HEK293 (cell line): Measurements from ENCODE around the gene SPRR2G.

ENCODE experiments used
- CTCF ChIA-PET: fragments of 350-600 bp; formaldehyde crosslinking; extraction: SDS; loops from one replicate; lab custom pipeline; 2021; ENCODE audit warnings: antibody characterized with exemption; lab: Yijun Ruan, JAX
- POLR2A ChIA-PET: fragments of 300-600 bp; formaldehyde crosslinking; extraction: SDS; loops from one replicate; lab custom pipeline; 2020; ENCODE audit warnings: antibody characterized with exemption, inconsistent platforms; lab: Yijun Ruan, JAX
- H3K27ac ChIP-seq: fragments of 200-500 bp; sonication (Bioruptor generic); 2 replicates; pipeline ENCODE4 v1.5.1; 2014; ENCODE audit warnings: low read depth, low read length, control low read depth, inconsistent platforms; ENCODE audit errors: extremely low read depth
- H3K36me3 ChIP-seq, 2 experiments: fragments of 200-500 bp in 1 of 2; sonication (Bioruptor generic) in 1 of 2; 1 replicate in 1 of 2; 2 replicates in 1 of 2; pipeline ENCODE4 v1.5.1; 2014 to 2017; ENCODE audit warnings: inconsistent platforms in 2 of 2, low read length in 2 of 2; ENCODE audit not compliant: control insufficient read depth in 2 of 2, insufficient read depth in 1 of 2
- H3K4me1 ChIP-seq: fragments of 200-500 bp; sonication (Bioruptor generic); 2 replicates; pipeline ENCODE4 v1.5.1; 2014; ENCODE audit warnings: mild to moderate bottlenecking, low read length, inconsistent platforms; ENCODE audit not compliant: control insufficient read depth, insufficient read depth
- H3K4me3 ChIP-seq: 2 replicates; pipeline ENCODE4 v1.5.1; 2011; ENCODE audit warnings: low read depth, mild to moderate bottlenecking, control low read depth, low read length, moderate library complexity
- H3K9me3 ChIP-seq: fragments of 200-500 bp; sonication (Bioruptor generic); 2 replicates; pipeline ENCODE4 v1.5.1; 2014; ENCODE audit warnings: low read depth, low read length, inconsistent platforms; ENCODE audit not compliant: control insufficient read depth, insufficient read depth
- OSR2 ChIP-seq: fragments of 450-650 bp; formaldehyde crosslinking; IDR thresholded peaks from 2 replicates; pipeline ENCODE4 v1.5.1; 2016; ENCODE audit warnings: missing biosample characterization, missing genetic modification characterization
- ZNF274 ChIP-seq, 2 experiments: fragments of 200-500 bp in 1 of 2; fragments of 450-650 bp in 1 of 2; sonication (Bioruptor generic) in 1 of 2; formaldehyde crosslinking in 1 of 2; IDR thresholded peaks; 2 replicates each; pipeline versions ENCODE4 v1.5.1 to v1.6.1; 2014 to 2016; ENCODE audit warnings: borderline replicate concordance in 1 of 2, inconsistent platforms in 1 of 2, low read length in 1 of 2, missing biosample characterization in 1 of 2, missing genetic modification characterization in 1 of 2
- ZNF324 ChIP-seq: fragments of 450-650 bp; formaldehyde crosslinking; IDR thresholded peaks from 2 replicates; pipeline ENCODE4 v1.5.1; 2016; ENCODE audit warnings: missing biosample characterization, missing genetic modification characterization
- ZNF426 ChIP-seq: fragments of 450-650 bp; formaldehyde crosslinking; IDR thresholded peaks from 2 replicates; pipeline ENCODE4 v1.5.1; 2017; ENCODE audit warnings: missing biosample characterization, missing genetic modification characterization, mild to moderate bottlenecking, inconsistent platforms, moderate library complexity
- ZNF664 ChIP-seq: fragments of 450-650 bp; formaldehyde crosslinking; IDR thresholded peaks from 2 replicates; pipeline ENCODE4 v1.5.1; 2016; ENCODE audit warnings: missing biosample characterization, missing genetic modification characterization
- ZNF768 ChIP-seq: fragments of 450-650 bp; formaldehyde crosslinking; IDR thresholded peaks from 2 replicates; pipeline ENCODE4 v1.5.1; 2018; ENCODE audit warnings: missing biosample characterization, mild to moderate bottlenecking, missing genetic modification characterization
- ZNF791 ChIP-seq: fragments of 450-650 bp; formaldehyde crosslinking; IDR thresholded peaks from 2 replicates; pipeline ENCODE4 v1.5.1; 2016; ENCODE audit warnings: missing biosample characterization, missing genetic modification characterization
- TF ChIP-seq, protein P1 (sequence below): fragments of 450-650 bp; formaldehyde crosslinking; IDR thresholded peaks from 2 replicates; pipeline ENCODE4 v1.5.1; 2016; ENCODE audit warnings: missing biosample characterization, missing genetic modification characterization
- TF ChIP-seq, protein P2 (sequence below): fragments of 450-650 bp; IDR thresholded peaks from 2 replicates; pipeline ENCODE4 v1.5.1; 2018; ENCODE audit warnings: missing biosample characterization, missing genetic modification characterization
- TF ChIP-seq, protein P3 (sequence below): fragments of 450-650 bp; formaldehyde crosslinking; optimal IDR thresholded peaks from 2 replicates; pipeline ENCODE3; 2016; ENCODE audit warnings: missing biosample characterization, mild to moderate bottlenecking, missing genetic modification characterization
- TF ChIP-seq, protein P4 (sequence below): fragments of 450-650 bp; formaldehyde crosslinking; IDR thresholded peaks from 2 replicates; pipeline ENCODE4 v1.5.1; 2016; ENCODE audit warnings: missing biosample characterization, missing genetic modification characterization, borderline replicate concordance
- TF ChIP-seq, protein P5 (sequence below): fragments of 450-650 bp; formaldehyde crosslinking; IDR thresholded peaks from 2 replicates; pipeline ENCODE4 v1.5.0; 2017; ENCODE audit warnings: missing biosample characterization, missing genetic modification characterization, borderline replicate concordance

SPRR2G gene

DNA sequence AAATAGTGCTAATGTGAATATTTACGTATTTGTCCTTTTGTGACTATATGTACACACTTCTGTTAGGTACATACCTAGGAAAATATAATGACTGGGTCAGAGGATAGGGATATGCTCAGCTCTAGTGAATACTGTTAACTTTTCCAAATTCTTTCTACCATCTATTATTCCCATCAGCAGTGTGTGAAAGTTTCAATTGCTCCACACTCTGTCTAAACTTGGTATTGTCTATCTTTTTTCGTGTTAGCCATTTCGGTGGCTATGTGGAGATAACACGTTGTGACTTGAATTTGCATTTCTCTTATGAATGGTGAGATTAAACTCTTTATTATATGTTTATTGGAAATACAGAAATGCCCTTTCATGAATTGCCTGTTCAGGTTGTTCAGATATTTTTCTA is 29.9 kb upstream of the SPRR2G start:
- ChIA-PET CTCF (interaction anchor here (0.7 to 0.8 kb wide), 2 partner anchors 14 to 403 kb away, joined by 3 to 4 read pairs; no protein-coding TSS in a partner anchor), POLR2A (no interaction called here)
- no peaks in the 10 kb centered on the region for H3K4me1 ChIP-seq
- H3K4me3 ChIP-seq, result no peak overlapping the region
- no peaks in the 10 kb centered on the region; the same call in 1 of the 2 replicates for H3K9me3 ChIP-seq
- no peak overlapping the region for H3K27ac ChIP-seq
- TF ChIP-seq, protein P1, sequence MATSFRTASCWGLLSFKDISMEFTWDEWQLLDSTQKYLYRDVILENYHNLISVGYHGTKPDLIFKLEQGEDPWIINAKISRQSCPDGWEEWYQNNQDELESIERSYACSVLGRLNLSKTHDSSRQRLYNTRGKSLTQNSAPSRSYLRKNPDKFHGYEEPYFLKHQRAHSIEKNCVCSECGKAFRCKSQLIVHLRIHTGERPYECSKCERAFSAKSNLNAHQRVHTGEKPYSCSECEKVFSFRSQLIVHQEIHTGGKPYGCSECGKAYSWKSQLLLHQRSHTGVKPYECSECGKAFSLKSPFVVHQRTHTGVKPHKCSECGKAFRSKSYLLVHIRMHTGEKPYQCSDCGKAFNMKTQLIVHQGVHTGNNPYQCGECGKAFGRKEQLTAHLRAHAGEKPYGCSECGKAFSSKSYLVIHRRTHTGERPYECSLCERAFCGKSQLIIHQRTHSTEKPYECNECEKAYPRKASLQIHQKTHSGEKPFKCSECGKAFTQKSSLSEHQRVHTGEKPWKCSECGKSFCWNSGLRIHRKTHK (tag by site-specific recombination), result no peak
- TF ChIP-seq ZNF426, result no peak
- TF ChIP-seq, protein P2, sequence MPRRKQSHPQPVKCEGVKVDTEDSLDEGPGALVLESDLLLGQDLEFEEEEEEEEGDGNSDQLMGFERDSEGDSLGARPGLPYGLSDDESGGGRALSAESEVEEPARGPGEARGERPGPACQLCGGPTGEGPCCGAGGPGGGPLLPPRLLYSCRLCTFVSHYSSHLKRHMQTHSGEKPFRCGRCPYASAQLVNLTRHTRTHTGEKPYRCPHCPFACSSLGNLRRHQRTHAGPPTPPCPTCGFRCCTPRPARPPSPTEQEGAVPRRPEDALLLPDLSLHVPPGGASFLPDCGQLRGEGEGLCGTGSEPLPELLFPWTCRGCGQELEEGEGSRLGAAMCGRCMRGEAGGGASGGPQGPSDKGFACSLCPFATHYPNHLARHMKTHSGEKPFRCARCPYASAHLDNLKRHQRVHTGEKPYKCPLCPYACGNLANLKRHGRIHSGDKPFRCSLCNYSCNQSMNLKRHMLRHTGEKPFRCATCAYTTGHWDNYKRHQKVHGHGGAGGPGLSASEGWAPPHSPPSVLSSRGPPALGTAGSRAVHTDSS (tag by site-specific recombination), result no peak
- TF ChIP-seq, protein P3, sequence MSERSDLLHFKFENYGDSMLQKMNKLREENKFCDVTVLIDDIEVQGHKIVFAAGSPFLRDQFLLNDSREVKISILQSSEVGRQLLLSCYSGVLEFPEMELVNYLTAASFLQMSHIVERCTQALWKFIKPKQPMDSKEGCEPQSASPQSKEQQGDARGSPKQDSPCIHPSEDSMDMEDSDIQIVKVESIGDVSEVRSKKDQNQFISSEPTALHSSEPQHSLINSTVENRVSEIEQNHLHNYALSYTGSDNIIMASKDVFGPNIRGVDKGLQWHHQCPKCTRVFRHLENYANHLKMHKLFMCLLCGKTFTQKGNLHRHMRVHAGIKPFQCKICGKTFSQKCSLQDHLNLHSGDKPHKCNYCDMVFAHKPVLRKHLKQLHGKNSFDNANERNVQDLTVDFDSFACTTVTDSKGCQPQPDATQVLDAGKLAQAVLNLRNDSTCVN, result no peak
- TF ChIP-seq ZNF791, result no peak
- no peak for TF ChIP-seq OSR2 (tag by site-specific recombination)
- TF ChIP-seq ZNF324 (tag by site-specific recombination), result no peak
- TF ChIP-seq, protein P4, sequence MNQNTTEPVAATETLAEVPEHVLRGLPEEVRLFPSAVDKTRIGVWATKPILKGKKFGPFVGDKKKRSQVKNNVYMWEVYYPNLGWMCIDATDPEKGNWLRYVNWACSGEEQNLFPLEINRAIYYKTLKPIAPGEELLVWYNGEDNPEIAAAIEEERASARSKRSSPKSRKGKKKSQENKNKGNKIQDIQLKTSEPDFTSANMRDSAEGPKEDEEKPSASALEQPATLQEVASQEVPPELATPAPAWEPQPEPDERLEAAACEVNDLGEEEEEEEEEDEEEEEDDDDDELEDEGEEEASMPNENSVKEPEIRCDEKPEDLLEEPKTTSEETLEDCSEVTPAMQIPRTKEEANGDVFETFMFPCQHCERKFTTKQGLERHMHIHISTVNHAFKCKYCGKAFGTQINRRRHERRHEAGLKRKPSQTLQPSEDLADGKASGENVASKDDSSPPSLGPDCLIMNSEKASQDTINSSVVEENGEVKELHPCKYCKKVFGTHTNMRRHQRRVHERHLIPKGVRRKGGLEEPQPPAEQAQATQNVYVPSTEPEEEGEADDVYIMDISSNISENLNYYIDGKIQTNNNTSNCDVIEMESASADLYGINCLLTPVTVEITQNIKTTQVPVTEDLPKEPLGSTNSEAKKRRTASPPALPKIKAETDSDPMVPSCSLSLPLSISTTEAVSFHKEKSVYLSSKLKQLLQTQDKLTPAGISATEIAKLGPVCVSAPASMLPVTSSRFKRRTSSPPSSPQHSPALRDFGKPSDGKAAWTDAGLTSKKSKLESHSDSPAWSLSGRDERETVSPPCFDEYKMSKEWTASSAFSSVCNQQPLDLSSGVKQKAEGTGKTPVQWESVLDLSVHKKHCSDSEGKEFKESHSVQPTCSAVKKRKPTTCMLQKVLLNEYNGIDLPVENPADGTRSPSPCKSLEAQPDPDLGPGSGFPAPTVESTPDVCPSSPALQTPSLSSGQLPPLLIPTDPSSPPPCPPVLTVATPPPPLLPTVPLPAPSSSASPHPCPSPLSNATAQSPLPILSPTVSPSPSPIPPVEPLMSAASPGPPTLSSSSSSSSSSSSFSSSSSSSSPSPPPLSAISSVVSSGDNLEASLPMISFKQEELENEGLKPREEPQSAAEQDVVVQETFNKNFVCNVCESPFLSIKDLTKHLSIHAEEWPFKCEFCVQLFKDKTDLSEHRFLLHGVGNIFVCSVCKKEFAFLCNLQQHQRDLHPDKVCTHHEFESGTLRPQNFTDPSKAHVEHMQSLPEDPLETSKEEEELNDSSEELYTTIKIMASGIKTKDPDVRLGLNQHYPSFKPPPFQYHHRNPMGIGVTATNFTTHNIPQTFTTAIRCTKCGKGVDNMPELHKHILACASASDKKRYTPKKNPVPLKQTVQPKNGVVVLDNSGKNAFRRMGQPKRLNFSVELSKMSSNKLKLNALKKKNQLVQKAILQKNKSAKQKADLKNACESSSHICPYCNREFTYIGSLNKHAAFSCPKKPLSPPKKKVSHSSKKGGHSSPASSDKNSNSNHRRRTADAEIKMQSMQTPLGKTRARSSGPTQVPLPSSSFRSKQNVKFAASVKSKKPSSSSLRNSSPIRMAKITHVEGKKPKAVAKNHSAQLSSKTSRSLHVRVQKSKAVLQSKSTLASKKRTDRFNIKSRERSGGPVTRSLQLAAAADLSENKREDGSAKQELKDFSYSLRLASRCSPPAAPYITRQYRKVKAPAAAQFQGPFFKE (tag by site-specific recombination), result no peak
- no peak for TF ChIP-seq ZNF768
- TF ChIP-seq, protein P5, sequence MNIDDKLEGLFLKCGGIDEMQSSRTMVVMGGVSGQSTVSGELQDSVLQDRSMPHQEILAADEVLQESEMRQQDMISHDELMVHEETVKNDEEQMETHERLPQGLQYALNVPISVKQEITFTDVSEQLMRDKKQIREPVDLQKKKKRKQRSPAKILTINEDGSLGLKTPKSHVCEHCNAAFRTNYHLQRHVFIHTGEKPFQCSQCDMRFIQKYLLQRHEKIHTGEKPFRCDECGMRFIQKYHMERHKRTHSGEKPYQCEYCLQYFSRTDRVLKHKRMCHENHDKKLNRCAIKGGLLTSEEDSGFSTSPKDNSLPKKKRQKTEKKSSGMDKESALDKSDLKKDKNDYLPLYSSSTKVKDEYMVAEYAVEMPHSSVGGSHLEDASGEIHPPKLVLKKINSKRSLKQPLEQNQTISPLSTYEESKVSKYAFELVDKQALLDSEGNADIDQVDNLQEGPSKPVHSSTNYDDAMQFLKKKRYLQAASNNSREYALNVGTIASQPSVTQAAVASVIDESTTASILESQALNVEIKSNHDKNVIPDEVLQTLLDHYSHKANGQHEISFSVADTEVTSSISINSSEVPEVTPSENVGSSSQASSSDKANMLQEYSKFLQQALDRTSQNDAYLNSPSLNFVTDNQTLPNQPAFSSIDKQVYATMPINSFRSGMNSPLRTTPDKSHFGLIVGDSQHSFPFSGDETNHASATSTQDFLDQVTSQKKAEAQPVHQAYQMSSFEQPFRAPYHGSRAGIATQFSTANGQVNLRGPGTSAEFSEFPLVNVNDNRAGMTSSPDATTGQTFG (tag by site-specific recombination), result no peak
- TF ChIP-seq ZNF664 (tag by site-specific recombination), result no peak
- no peak for TF ChIP-seq ZNF274 (IDR thresholded peaks at IDR 0.05; ENCODE audit: low read length)
- no peak for TF ChIP-seq ZNF274 (tag by site-specific recombination; IDR thresholded peaks at IDR 0.05; ENCODE audit: borderline replicate concordance)
- H3K36me3 ChIP-seq, result no peaks in the 10 kb centered on the region
